ENCODE measurements around the gene RHPN2.

RHPN2 gene

GRCh38 chr19:33064792-33065550, at the start of gene RHPN2:
TSS of gene RHPN2 (minus strand) at chr19:33064888. CDS start at chr19:33064852, 36 bp downstream.
- peak; percentile 30 for DNase-seq (ENCODE audit: low read depth in 1 of 2, low spot score in 1 of 2)

- DNase-seq (ENCODE audit: low read depth in 1 of 2, low spot score in 1 of 2) = no peak
Observed at GRCh38 chr19:33114312-33114711, 49.6 kb upstream of the RHPN2 start.

GRCh38 chr19:33111587-33111986, 46.9 kb upstream of the RHPN2 start:
- no peak for DNase-seq (ENCODE audit: low read depth in 1 of 2, low spot score in 1 of 2)

- DNase-seq (ENCODE audit: low read depth in 1 of 2, low spot score in 1 of 2) = no peak
Observed at GRCh38 chr19:33110137-33110910, 45.6 kb upstream of the RHPN2 start.

DNA sequence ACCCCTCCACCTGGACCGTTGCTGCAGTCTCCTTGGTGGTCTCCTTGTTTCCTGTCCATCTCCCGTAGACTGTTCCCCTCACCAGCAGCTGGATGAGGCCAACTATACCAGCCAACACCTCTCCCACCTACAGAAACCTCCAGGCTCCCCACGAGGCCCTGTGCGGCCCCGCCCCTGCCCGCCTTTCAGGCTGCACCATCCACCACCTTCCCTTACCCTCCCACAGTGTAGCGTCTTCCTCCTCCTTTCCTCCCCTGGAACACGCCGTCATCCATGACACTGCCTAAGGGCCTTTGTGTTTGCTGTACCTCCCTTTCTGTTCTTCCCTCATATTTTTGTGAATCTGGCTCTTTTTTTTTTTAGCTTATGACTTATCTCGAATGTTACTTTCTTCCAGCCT, 43.5 kb upstream of the RHPN2 start:
- DNase-seq (ENCODE audit: low read depth in 1 of 2, low spot score in 1 of 2) = no peak

DNA sequence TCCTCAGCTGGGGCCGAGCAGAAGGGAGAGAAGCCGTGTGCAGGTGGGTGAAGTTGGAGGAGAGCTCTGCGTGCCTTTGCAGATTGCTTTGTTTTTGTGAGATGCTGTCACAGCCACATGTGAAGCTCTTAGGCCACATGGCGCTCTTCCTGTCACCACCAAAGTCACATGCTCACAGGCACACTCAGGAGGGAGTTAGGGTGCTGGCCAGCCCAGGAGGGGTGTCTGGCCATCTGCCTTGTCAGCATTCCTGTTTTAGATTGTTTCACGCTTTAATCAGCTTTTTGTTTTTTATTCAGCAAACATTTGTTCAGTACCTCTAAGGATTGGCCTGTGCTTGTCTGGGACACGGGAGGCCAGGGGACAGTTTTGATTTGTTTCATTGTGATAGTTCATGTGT, 38.2 kb upstream of the RHPN2 start:
- DNase-seq (ENCODE audit: low read depth in 1 of 2, low spot score in 1 of 2) = no peak

GRCh38 chr19:33100894-33101644, 36.4 kb upstream of the RHPN2 start:
- DNase-seq (ENCODE audit: low read depth in 1 of 2, low spot score in 1 of 2) = no peak

- no peak for DNase-seq (ENCODE audit: low read depth in 1 of 2, low spot score in 1 of 2)
Observed at GRCh38 chr19:33098055-33098534, 33.4 kb upstream of the RHPN2 start.

GRCh38 chr19:33096005-33096404, 31.3 kb upstream of the RHPN2 start:
- DNase-seq (ENCODE audit: low read depth in 1 of 2, low spot score in 1 of 2) = no peak

- no peak for DNase-seq (ENCODE audit: low read depth in 1 of 2, low spot score in 1 of 2)
Observed at GRCh38 chr19:33094436-33095067, 29.9 kb upstream of the RHPN2 start.

- no peak for DNase-seq (ENCODE audit: low read depth in 1 of 2, low spot score in 1 of 2)
Observed at GRCh38 chr19:33093420-33094210, 28.9 kb upstream of the RHPN2 start.

DNA sequence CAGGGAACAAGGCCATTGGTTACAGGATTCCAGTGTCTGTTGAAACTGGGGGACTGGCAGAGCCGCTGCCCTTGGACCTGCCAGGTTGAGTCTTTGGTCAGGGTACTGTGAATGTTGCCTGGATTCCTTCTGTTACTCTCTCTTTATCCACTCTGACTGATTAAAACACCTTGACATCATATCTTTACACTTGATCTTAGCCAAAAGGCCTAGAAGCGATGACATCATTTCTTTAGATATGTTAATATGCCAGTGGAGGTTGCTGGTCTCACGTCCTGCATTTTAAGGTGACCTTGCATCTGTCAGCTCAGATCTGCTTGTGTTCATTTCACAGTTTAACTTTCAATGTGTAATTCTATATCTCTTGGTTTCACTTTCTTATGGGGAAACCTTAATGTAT, 25.5 kb upstream of the RHPN2 start:
- no peak for DNase-seq (ENCODE audit: low read depth in 1 of 2, low spot score in 1 of 2)

- DNase-seq (ENCODE audit: low read depth in 1 of 2, low spot score in 1 of 2) = no peak
Observed at GRCh38 chr19:33089010-33089409, 24.3 kb upstream of the RHPN2 start.

DNA sequence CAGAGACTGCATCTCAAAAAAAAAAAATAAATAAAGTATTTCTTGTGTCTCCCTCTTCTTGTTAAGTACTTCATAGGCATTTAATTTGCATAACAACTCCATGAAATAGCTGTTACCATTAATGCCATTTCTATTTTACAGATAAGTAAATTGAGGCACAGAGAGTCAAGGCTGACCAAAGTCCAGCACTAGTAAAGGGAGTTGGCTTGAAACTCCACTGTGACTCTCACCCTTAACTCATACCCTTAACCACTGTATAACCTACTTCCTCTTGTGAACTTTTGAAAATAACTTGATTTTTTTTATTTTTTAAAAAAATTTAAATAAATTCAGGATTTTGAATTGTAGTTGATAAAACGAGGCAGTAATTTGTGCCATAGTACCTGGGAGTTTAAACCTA, 22.3 kb upstream of the RHPN2 start:
- DNase-seq (ENCODE audit: low read depth in 1 of 2, low spot score in 1 of 2) = no peak

GRCh38 chr19:33085570-33086128, 21.0 kb upstream of the RHPN2 start:
- no peak for DNase-seq (ENCODE audit: low read depth in 1 of 2, low spot score in 1 of 2)

GRCh38 chr19:33080761-33081681, 16.3 kb upstream of the RHPN2 start, which contains the start of gene GPATCH1:
TSS of gene GPATCH1 (plus strand) at chr19:33081181. CDS start at chr19:33081194, 13 bp downstream.
- DNase-seq (ENCODE audit: low read depth in 1 of 2, low spot score in 1 of 2) = peak; percentile 65 to 79

DNA sequence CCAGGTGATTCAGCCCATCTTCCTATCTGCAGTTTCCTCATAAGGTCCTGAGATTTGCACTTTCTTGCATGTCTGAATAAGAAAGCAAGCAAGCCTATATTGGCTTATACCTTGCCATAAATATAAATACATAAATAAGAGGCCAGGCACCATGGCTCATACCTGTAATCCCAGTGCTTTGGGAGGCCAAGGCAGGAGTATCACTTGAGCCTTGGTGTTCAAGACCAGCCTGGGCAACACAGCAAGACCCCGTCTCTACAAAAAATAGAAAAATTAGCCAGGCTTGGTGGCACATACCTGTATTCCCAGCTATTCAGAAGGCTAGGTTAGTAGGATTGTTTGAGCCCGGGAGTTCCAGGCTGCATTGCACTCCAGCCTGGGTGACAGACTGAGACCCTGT, 10.8 kb upstream of the RHPN2 start:
- DNase-seq (ENCODE audit: low read depth in 1 of 2, low spot score in 1 of 2) = no peak

DNA sequence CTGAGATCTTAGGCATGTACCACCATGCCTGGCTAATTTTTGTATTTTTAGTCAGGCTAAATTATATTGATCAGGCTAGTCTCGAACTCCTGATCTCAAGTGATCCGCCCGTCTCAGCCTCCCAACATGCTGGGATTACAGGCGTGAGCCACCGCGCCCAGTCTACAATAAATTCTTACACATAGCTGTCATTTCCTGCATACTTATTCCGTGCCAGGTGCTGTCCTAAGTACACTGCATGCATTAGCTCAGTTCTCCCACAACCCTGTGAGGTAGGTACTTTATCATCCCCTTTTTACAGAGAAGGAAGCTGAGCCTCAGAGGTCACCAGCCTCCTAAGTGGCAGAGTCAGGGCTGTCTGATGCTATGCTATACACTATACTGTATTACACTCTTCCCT, 7.2 kb upstream of the RHPN2 start:
- no peak for DNase-seq (ENCODE audit: low read depth in 1 of 2, low spot score in 1 of 2)

GRCh38 chr19:33067121-33067520, 2.4 kb upstream of the RHPN2 start:
- DNase-seq (ENCODE audit: low read depth in 1 of 2, low spot score in 1 of 2) = no peak
